D721Med (cell line): ENCODE measurements around the gene PRR5L.

Experiments
- DNase-seq: peaks from one replicate; pipeline ENCODE4 v3.0.0; 2011; ENCODE audit warnings: low spot score; ENCODE audit not compliant: insufficient read length
- FAIRE-seq: peaks from 2 replicates; lab custom pipeline; 2011; peaks lifted over from hg19 to GRCh38; lab: Jason Lieb, UNC
- TF ChIP-seq, protein P1 (sequence below): IDR thresholded peaks from 2 replicates; pipeline ENCODE4 v1.5.1; 2012; ENCODE audit warnings: mild to moderate bottlenecking, control low read depth; ENCODE audit not compliant: insufficient read depth; ENCODE audit errors: missing control alignments

Gene PRR5L

DNA sequence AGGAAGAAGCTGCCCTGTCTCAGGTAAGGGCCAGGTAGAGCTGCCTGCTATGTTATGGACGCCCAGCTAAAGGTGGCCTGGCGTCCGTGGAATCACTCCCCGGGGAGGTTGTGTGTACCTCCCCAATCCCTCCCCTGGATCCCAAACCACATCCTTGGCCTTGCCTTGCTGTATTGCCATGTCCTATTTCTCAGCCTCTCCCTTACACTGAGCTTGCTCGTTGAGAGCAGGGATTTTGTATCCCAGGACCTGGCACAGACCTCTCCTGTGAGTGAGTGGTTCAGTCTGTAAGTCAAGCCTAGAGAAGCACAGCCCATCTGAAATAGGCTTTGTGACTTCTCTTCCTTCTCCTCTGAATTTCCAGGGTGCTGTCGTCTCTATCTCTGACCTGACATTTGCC, 160.1 kb downstream of the PRR5L start:
- FAIRE-seq (no peak), DNase-seq (no peak)
- TF ChIP-seq, protein P1, sequence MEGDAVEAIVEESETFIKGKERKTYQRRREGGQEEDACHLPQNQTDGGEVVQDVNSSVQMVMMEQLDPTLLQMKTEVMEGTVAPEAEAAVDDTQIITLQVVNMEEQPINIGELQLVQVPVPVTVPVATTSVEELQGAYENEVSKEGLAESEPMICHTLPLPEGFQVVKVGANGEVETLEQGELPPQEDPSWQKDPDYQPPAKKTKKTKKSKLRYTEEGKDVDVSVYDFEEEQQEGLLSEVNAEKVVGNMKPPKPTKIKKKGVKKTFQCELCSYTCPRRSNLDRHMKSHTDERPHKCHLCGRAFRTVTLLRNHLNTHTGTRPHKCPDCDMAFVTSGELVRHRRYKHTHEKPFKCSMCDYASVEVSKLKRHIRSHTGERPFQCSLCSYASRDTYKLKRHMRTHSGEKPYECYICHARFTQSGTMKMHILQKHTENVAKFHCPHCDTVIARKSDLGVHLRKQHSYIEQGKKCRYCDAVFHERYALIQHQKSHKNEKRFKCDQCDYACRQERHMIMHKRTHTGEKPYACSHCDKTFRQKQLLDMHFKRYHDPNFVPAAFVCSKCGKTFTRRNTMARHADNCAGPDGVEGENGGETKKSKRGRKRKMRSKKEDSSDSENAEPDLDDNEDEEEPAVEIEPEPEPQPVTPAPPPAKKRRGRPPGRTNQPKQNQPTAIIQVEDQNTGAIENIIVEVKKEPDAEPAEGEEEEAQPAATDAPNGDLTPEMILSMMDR, result no peak

DNA sequence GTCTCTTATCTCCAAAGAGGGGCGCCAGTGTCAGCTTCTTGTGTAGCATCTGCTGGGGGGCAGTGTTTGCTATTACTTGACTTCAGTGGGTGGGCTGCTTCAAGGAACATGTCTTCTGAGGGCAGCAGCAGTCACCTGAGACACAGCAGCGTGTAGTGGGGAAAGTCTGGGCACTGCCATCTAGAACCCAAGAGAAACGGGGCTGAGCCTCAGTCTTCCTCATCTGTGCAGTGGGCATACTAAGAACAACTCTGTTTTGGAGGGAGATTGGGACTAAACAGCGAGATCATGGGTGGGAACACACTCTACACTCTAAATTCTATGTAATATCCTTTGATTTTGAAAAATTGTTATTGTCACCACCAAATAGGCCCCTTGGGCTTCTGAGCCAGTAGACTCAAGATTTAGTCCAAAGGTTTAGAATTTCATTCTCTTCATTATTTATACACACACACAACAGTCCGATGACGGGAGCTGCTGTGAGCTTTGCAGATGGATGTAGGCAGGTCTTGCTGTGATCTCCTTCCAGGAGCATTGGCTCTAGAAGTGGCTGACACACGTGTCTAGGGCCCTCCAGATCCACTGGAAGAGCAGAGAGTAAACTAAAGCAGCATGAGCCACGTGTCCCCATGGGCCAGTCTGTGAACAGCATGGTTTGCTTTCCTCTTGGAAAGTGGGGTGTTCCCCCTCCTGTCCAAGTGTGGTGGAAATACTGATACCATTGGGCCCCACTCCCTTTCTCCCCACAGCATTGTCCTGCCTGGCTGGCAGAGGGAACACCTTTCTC, 162.2 kb downstream of the PRR5L start:
- TF ChIP-seq, protein P1, result no peak

DNA sequence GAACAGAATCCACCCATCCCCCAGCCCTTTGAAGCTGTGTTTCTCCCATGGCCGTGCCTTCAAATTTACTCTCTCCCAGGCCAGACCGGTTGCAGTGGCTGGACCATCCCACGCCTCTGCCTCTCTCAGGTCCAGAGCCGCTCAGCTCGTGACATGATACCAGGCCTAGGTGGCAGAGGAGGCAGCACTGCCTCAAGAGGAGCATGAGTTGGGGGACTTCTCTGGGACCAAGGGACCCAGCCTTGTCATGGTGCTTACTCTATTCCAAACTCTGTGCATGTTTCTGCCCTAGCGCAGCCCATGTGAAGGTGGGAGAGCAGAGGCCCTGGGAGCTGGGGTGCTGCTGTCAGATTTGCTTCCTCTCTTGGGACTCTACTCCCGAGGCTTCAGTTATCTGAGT, 163.0 kb downstream of the PRR5L start:
- FAIRE-seq (no peak), DNase-seq (no peak)
- TF ChIP-seq, protein P1, result no peak

More for the DNA sequence above, 162.2 kb downstream of the PRR5L start:
- DNase-seq (no peak), FAIRE-seq (no peak)

DNA sequence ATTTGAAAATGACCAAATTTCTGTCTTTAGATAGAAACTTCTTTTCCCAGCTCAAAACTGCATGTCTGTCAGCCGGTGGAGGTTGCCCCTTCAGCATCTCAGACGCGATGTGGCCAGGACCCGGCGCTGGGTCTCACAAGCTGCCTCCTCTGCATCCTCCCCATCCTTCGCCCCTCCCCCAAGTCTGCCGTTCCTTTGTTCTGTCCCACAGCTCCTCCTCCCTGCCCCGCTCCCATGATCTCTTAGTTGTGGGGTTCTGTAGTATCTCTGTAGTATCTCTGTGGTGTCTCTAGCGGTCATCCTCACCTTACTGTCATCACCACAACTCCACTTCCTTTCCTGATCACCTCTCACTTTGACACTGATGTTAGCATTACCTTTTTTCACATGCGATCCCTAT, 164.1 kb downstream of the PRR5L start:
- FAIRE-seq (no peak), DNase-seq (no peak)
- TF ChIP-seq, protein P1, result no peak

DNA sequence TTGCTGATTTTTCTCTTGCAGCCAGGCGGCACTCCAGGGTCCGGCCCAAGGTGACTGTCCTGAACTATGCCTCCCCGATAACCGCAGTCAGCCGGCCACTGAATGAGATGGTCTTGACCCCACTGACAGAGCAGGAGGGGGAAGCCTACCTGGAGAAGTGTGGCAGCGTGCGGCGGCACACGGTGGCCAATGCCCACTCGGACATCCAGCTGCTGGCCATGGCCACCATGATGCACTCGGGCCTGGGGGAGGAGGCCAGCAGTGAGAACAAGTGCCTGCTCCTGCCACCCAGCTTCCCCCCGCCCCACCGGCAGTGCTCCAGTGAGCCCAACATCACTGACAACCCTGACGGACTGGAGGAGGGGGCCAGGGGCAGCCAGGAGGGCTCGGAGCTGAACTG, 166.2 kb downstream of the PRR5L start:
- TF ChIP-seq, protein P1, result no peak
- DNase-seq (no peak), FAIRE-seq (no peak)

DNA sequence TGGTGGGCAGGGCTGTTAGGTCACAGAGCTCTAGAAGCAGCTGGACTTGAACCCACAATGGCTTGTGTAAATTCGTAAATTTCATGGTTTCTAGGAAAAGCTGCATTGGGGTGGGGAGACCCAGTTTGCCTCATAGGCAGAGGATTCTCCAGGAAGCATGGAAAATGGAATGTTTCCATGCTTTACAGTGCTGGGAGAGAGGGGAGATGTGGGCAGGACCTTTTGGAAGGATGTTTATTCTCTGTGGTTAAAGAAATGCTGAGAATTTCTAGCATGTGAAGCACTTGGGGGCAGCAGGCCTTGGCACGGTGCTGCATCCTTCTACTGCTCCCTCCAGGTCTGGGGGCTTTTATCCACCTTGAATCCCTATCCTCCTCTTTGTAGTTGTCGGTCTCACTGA, 167.7 kb downstream of the PRR5L start:
- DNase-seq (no peak), FAIRE-seq (no peak)
- TF ChIP-seq, protein P1, result no peak

DNA sequence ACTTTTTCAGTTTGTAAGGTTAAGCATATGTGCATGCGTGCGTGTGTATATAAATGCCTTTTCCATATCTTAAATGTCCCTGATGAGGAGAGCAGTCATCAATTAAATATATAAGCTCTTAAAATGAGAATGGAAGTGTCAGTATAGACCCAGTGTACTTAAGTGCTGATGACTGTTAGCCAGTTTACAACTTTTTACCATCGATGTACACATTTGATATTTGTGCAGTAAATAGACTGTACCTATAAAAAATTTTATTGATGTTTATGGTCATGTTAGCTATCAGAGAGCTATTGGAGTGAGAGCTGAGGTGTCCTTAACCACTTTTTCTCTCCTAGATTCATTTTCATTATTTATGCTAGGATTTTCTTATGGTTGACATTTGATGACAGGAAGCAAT, 168.6 kb downstream of the PRR5L start:
- DNase-seq, result no peak
- TF ChIP-seq, protein P1, result no peak
- no peak for FAIRE-seq
